IPS DF 19.7 (cell line): ENCODE results near the gene PDF.

ENCODE experiments used
- DNase-seq: peaks from one replicate; pipeline ENCODE4 v3.0.0-alpha.2; 2013; ENCODE audit warnings: low read depth, low spot score

Gene PDF

DNA sequence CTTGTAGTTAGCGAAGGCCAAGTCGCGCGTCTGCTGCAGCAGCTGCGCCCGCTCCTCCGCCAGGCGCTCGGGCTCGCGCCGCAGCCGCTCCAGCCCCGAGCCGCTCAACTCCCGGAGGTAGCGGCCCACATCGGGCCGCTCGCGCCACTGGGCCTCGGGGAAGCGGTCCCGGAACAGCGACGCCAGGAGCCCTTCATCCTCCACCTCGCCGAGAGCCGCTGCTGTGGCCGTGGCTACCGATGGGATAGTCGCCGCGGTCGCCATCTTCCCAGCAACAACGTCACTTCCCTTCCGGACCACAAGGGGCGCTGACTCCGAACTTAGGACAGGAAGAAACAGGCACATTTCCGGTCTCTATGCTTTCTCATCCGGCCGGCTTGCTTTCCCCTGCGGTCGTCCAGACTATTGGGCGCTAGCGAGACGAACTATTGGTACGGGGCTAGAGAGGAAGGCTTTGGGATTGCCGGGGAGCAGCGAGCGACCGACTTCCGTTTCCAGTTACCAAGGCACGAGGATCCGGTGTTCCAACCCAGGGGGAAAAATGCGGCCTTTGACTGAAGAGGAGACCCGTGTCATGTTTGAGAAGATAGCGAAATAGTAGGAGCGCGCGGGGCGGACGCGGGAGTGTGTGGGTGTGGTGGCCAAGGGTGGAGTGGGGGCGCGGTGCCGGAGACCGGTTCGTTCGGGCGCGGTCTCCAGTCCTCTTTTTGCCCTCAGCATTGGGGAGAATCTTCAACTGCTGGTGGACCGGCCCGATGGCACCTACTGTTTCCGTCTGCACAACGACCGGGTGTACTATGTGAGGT is 9.1 kb upstream of the PDF start, which contains the start of the genes COG8 and NIP7:
Gene COG8 (minus strand): TSS at position 276 of the 806 bp plus-strand sequence. CDS start 12 bp downstream, at position 264.
Gene NIP7 (plus strand): TSS at position 484 of the 806 bp plus-strand sequence. CDS start 58 bp downstream, at position 542.
- DNase-seq = peak; percentile 98

DNA sequence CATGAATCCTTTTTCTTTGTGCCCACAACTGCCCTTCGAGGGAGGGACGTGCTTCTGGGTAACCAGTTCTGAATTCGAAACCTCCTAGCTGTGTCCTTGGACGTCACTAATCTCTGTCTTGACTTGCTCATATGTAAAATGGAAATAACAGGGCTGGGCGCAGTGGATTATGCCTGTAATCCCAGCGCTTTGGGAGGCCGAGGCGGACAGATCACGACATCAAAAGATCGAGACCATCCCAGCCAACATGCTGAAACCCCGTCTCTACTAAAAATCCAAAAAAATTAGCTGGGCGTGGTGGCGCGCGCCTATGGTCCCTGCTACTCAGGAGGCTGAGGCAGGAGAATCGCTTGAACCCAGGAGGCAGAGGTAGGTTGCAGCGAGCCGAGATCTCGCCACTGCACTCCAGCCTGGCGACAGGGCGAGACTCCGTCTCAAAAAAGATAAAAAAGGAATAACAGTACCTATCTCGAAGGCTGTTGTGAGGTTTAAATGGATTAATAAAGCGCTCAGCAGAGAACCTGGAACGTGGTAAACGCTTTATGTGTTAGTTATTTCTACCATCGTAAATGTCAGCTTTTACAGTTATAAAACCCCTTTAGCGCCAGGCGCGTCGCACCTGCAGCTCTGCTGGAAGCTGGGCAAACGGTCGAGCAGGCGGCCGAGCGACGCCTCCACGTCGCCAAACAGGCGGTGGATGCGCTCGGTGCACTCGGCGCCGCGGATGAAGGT is 8.3 kb upstream of the PDF start:
- no peak for DNase-seq

DNA sequence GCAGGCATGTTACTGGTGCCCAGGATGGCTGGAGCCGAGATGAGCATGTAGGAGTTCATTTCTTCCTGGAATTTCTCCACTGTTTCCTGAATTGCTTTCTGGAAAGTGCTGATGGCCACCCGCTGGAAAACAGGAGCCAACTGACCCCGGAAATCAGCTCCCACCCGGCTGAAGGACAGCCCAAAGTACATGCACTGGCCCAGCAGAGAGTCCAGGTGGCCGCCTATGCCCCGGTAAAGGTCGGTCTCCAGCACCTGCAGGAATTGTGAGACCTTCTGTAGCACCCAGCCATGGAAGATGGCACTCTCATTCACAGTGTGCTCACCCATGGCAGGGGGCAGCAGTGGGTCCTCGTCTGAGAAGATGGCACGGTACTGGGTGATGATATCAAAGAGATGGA is 4.3 kb upstream of the PDF start:
- no peak for DNase-seq

DNA sequence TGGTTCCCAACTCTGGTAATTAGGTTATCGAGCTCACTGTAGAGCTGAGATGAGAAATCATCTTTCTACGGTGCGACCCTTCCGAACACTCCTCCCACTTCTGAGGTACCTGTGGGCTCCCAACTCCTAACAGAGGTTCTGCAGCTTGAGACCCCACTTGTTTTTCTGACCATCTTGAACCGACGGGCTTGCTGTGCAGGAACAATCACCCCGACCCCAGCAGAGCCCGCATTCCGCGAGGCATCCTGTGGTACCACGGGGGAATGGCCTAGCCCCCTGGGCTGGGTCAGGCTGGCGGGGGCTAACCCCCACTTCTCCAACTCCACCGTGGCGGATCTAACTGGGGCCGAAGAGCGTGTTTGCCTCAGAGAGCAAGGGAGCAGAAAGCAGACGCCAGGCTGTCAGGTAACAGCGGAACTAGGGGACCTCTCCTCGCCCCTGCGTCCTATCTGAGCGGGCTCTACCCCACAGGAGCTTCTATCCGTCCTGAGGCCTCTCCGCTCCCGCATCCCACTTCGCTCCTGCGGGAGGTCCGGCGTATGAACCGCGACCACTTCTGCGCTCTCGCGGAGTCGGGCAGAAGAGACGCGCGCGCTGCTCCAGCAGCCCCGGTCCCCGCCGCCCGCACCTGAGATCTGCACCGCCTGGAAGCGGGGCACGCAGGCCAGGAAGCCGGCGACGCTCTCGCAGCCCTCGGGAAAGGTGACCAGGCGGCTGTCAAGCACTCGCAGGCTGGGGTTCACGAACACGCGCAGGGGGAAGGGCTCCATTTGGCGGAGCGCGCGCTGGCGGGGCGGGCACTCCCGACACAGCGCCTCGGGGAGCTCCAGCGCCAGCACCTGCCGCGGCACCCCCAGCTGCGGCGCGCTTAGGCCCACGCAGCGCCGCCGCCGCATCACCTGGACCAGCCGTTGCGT is 761 bp downstream of the PDF start:
- DNase-seq = no peak

DNA sequence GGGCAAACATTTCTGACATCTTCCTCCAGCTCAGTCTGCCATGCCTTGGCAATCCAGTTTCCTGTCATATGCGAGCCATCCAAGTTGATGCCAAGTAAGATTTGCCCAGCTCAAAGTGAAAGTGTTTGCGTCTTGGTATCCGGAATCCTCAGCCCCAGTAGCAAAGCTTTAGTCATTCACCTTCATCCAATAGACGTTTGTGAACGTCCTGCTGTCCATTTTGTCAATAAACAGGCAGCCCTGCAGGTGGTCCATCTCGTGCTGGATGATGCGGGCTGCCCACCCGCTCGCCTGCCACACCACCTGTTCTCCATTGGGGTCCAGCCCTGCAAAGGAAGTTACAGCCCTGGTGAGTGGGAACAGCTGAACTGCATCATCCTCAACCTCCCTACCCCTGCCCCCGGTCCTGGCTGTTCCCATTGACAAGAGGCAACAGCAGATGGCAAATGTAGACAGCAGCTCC is 1.5 kb downstream of the PDF start:
- DNase-seq = no peak

DNA sequence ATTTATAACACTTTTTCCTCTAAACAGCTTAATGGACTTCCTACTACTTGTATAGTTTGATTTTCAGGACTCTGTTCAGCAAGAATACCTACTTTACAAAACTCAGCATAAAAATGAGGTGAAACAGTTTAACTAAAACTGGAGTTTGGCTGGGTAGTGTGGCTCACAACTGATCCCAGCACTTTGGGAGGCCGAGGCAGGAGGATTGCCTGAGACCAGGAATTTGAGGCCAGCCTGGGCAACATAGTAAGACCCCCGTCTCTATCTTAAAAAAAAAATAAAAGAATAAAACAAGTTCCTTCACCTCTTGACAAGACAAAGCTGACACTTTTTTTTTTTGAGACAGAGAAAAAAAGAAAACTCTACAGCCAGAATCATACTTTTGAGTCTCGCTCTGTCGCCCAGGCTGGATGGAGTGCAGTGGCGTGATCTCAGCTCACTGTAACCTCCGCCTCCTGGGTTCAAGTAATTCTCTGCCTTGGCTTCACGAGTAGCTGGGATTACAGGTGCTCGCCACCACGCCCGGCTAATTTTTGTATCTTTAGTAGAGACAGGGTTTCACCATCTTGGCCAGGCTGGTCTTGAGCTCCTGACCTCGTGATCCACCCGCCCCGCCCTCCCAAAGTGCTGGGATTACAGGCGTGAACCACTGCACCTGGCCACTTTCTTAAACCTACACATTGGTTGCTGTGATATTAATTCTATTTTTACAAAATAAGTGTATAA is 2.6 kb downstream of the PDF start:
- DNase-seq = no peak

DNA sequence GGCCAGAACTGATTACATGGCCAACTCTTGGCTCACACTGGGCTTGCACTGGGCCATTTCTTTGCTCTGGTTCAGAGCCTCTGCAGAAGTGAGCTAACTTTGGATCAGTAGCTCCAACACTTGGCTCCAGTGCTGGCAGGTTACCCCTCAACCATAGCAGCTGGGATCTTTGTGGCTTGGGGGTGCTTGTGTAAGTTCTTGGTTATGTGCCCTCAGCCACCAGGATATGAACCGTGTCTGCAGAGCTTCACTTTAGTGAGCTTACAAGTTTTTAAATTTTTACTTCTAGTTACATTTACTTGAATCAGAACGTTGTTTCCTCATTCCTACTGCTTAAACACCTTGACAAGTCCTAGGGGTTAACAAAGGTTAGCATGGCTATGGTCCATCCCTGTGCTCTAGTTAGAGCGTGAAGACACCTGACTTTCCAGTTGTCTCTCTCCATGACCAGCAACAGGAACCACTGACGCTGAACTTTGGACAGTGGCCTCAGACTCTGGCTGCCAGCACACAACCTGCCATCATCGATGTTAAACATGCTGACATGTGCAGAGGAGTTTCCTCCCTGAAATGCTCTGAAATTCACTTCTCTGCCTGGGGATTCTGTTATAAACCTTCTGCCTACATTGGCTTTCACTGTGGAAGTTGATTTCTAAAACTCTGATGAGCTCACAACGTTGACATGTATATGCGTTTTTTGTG is 4.1 kb downstream of the PDF start:
- no peak for DNase-seq

DNA sequence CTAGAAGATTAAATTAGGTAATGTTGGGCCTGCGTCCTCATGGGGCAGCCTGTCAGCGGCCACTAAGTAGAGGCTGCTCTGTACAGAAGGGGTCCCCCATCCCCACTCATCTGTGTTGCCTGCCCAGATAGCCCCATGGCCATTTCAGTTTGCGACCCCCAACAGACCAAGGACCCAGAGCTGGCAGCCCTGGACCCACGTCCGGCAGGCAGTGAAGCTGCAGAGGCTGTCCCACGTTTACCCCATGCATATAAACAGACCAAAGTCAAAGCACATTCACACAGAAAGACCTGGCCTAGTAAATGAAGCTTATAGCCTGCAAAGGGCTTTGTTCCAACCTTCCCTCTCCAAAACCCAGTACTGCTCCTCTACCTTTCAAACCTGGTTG is 4.6 kb downstream of the PDF start:
- DNase-seq = no peak

DNA sequence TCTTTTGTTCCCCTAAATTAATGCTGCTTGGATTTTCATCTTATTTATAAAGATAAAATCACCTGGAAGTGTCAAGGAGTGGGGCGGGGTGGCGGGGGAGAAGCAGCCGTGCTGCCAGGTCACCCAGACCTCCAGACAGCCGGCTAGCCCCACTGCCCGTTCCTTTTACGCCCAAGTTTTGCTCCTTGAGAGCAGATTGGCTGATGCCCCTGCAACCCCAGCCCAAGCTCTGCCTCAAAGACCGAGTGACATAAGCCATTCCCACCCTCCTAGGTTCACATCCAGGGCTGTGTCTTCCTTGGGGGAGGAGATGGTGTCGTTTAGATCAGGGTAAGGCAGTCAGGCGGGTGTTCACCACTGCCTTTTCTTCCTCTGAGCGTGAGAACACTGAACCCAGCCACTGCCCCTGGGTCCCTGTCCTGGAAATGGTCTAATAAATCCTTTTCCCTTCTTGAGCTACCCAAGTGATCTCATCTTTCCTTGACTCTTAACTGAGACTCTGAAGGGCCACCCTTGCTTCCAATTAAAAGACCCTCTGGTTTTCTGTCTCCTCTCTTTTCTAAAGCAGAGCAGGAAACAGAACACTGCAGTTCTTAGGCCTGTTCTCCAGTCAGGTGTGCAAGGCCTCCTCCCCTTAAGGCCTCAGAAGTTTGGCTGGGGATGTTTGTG is 5.7 kb downstream of the PDF start:
- no peak for DNase-seq

DNA sequence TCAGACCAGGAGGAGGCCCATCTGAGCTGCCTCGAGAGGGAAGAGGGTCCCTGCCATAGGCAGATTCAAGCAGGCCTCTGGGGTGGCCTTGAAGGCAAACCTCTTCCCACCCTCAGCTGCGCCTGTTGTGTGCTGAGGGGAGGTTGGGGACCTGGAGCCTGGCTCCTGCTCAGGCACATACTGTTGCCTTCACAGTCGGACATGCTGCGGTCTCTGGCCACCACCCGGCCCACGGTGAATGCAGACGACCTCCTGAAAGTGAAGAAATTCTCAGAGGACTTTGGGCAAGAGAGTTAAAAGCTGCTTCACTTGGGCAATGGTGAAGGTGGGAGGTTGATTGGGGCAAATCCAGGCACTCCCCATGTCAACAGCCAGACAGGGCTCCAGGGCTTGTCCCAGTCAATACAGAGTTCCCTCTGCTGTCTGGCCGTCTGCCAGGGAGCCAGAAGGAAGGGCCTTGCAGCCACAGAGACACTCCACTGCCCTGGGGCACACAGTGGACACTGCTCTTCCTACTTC is 6.3 kb downstream of the PDF start:
- no peak for DNase-seq

DNA sequence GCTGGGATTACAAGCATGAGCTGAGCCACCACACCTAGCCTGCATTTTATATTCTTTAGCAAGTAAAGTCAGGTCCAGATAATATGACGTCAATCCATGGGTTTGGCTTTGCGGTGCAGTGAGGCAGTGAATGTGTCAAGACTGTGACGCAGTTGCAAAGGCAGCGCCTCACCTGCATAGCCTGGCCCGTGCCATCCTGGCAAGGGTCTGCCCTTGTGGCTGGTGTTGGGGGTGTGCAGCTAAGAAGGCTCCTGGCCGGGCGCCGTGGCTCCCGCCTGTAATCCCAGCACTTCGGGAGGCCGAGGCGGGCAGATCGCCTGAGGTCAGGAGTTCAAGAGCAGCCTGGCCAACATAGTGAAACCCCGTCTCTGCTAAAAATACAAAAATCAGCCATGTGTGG is 7.0 kb downstream of the PDF start:
- DNase-seq = no peak

DNA sequence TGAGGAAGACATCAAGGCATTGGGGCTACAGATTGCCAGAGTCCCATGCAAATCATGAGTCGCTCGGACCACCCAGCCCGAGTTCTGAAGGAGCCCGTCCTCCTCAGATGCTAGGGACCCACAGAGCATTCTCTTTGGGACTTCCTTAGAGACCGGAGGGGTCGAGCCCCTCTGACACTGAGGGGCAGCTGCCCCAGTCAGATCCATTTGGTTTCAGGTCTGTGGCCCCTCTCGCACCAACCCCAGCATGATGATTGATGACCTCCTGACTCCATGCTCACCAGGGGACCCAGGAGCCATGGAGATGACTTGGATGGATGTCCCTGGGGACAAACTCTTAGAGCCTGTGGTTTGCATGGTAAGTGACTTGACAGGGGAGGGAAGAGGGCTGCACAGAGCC is 8.0 kb downstream of the PDF start:
- no peak for DNase-seq

DNA sequence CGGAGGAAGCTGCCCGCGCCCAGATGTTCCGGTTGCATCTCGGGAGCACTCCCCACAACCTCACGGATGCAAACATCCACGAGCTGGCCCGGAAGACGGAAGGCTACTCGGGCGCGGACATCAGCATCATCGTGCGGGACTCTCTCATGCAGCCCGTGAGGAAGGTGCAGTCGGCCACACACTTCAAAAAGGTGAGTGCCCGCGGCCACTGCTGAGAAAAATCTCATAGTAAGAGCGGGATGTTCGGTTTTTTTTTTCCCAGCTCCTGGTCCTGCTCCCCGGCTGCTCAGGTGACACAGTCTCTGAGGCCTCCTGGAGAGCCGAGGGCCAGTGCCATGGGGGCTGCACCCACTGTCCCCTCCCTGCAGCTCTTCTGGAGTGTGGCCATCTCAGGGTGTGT is 9.3 kb downstream of the PDF start:
- no peak for DNase-seq

DNA sequence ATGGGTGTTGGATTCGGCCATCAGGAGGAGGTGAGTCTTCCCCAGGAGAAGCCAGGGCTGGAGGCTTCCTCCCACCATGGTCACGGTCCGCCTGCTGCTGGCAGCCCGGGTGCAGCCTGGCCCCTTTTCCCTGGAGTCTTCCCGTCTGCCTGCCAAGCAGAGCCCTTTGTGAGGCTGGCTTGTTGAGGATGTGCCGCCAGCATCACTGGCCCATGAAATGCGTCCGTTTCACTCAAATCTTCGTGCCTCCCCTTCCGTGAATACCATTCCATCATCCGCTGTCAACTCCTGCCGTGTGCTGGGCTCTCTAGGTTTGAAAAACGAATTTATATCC is 9.7 kb downstream of the PDF start:
- DNase-seq = no peak

DNA sequence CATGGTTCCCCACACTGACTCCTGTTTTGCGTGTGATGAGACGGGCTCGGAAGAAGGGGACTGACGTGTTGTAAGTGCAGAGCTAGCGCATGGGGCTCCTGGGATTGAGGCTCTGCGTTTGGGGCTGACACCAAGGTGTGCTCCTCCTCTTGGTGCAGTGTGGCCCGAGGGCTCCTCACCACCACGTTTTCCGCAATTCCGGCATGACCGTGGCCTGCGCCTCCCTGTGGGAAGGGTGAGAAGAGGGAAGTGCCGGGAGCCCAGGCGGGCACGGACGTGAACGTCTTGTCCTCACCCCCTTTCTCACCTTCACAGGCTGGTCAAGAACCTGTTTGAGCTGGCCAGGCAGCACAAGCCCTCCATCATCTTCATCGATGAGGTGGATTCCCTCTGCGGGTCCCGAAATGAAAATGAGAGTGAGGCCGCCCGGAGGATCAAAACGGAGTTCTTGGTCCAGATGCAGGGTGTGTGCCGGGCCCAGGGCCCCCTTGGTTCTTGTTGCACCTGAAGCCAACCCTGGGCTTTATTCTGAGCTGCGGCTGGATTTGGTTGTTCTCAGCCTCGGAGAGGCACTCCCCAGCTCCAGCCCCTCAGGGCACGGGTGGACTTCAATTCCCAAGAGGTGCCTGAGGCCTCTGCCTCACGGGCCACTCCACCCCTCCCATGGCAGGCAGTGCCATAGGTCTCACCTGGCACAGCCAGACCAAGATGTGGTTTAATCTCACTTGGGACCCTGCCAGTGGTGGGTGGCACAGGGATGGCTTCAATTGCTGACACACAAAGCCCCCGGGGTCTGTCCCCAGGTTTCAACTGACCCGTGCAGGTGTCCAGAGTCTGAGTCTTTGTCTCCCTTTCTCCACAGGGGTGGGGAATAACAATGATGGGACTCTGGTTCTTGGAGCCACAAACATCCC is 10.3 kb downstream of the PDF start:
- DNase-seq = no peak

DNA sequence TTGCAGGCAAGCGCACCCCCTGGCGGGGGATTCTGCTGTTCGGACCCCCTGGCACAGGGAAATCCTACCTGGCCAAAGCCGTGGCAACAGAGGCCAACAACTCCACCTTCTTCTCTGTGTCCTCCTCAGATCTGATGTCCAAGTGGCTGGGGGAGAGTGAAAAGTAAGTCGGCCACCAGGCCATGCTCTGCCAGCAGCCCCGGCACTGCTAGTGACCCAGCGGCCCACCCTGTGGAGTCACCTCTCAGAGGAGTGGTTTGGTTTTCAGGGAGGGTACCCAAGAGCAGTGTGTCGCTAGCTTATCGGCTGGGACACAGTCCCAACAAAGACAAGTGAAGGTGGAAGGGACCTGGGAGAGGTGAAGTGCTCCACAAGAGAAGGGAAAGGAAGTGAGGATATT is 11.0 kb downstream of the PDF start:
- no peak for DNase-seq

DNA sequence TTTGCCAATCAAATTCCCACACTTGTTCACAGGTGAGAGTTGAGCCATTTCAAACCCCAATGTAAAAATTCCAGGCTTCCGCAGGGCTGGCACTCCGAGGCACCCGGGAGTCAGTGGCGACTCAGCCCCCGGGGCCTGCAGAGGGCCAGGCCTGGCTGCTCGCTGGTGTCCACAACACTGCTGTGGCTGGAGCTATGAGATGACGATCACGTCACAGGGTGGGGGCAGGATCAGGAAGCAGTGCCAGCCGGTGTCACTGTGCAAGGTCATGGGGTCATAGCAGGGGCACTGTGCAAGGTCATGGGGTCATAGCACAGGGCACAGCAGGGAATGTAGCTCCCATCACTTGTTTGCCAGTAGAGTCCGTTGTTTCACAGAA is 11.5 kb downstream of the PDF start:
- DNase-seq = no peak

DNA sequence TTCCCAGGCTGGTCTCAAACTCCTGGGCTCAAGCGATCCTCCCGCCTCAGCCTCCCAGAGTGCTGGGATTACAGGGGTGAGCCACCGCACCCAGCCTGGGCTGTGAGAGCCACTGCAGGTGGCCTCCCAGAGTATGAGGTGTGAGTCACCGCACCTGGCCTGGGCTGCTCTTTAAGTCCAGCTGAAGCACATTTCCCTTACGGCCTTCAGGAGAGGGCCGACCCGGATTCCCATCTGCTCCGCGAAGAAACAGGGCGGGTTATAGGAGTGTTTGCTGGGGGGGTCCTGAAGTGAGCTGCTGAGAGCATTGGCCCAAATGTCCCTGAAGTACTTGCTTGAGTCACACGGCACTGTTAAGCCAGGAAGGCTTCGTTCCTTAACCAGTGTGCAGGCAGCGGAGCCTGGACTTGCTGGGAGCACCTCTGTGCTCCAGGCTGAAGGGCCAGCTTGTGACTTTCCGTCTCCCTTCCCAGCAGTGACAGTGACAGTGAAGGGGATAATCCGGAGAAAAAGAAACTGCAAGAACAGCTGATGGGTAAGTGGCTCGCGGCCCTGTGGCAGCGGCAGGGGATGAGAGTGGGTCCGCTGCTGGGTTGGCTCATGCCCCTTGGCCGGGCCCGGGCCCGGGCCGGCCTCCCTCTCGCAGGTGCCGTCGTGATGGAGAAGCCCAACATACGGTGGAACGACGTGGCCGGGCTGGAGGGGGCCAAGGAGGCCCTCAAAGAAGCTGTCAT is 12.0 kb downstream of the PDF start:
- DNase-seq = no peak
